ENCODE measurements around the gene CPB2. TPM values are rescaled to one million over a fixed set of nuclear protein-coding genes. Genes with fewer than 3 reads are reported as not detected.
A peak's percentile ranks its signal among the peaks of the same experiment; 100 is the strongest.

The CPB2 gene
- total RNA-seq, 1 experiment from 2014 or later, result 0.21 TPM

GRCh38 chr13:46052319-46053161 lies 52.3 kb downstream of the CPB2 start, which contains the start of gene ZC3H13:
TSS of gene ZC3H13 (minus strand) at chr13:46052746. CDS start at chr13:46045507, 7,239 bp downstream.
- peak; percentile 95 for DNase-seq (ENCODE audit: low read depth)

- no peak for DNase-seq (ENCODE audit: low read depth)
Observed at GRCh38 chr13:46051968-46052318, 52.9 kb downstream of the CPB2 start.

- DNase-seq (ENCODE audit: low read depth), result no peak
Observed at GRCh38 chr13:46050771-46051170, 54.1 kb downstream of the CPB2 start.

GRCh38 chr13:46045424-46045823 lies 59.4 kb downstream of the CPB2 start:
- no peak for DNase-seq (ENCODE audit: low read depth)

- DNase-seq (ENCODE audit: low read depth), result no peak
Observed at GRCh38 chr13:46043647-46044046, 61.2 kb downstream of the CPB2 start.

- no peak for DNase-seq (ENCODE audit: low read depth)
Observed at GRCh38 chr13:46041419-46041839, 63.4 kb downstream of the CPB2 start.

GRCh38 chr13:46040763-46041162 lies 64.1 kb downstream of the CPB2 start:
- no peak for DNase-seq (ENCODE audit: low read depth)

GRCh38 chr13:46039411-46040182 lies 65.2 kb downstream of the CPB2 start:
- no peak for DNase-seq (ENCODE audit: low read depth)

GRCh38 chr13:46038296-46038695 lies 66.5 kb downstream of the CPB2 start:
- DNase-seq (ENCODE audit: low read depth), result no peak

- no peak for DNase-seq (ENCODE audit: low read depth)
Observed at GRCh38 chr13:46035066-46035465, 69.8 kb downstream of the CPB2 start.

GRCh38 chr13:46032341-46032740 lies 72.5 kb downstream of the CPB2 start:
- DNase-seq (ENCODE audit: low read depth), result no peak

GRCh38 chr13:46031581-46032263 lies 73.1 kb downstream of the CPB2 start:
- DNase-seq (ENCODE audit: low read depth), result no peak

- DNase-seq (ENCODE audit: low read depth), result no peak
Observed at GRCh38 chr13:46025157-46025556, 79.7 kb downstream of the CPB2 start.

- no peak for DNase-seq (ENCODE audit: low read depth)
Observed at GRCh38 chr13:46022481-46022880, 82.4 kb downstream of the CPB2 start.

GRCh38 chr13:46016216-46016615 lies 88.6 kb downstream of the CPB2 start:
- DNase-seq (ENCODE audit: low read depth), result no peak

GRCh38 chr13:46015366-46015765 lies 89.5 kb downstream of the CPB2 start:
- DNase-seq (ENCODE audit: low read depth), result no peak

GRCh38 chr13:46012404-46012803 lies 92.4 kb downstream of the CPB2 start:
- peak; percentile 41 for DNase-seq (ENCODE audit: low read depth)

GRCh38 chr13:46010148-46010547 lies 94.7 kb downstream of the CPB2 start:
- no peak for DNase-seq (ENCODE audit: low read depth)

- no peak for DNase-seq (ENCODE audit: low read depth)
Observed at GRCh38 chr13:46008631-46009030, 96.2 kb downstream of the CPB2 start.

- no peak for DNase-seq (ENCODE audit: low read depth)
Observed at GRCh38 chr13:46006688-46007452, 98.0 kb downstream of the CPB2 start.

GRCh38 chr13:46004491-46004890 lies 100.3 kb downstream of the CPB2 start:
- no peak for DNase-seq (ENCODE audit: low read depth)
